ENCODE results near the gene VSTM2L.

Gene VSTM2L

GRCh38 chr20:37896932-37897548, 5.9 kb upstream of the VSTM2L start:
- DNase-seq (ENCODE audit: low read depth, low spot score) = no peak
- no peak overlapping the region for H3K4me3 ChIP-seq (ENCODE audit: low read length)

DNA sequence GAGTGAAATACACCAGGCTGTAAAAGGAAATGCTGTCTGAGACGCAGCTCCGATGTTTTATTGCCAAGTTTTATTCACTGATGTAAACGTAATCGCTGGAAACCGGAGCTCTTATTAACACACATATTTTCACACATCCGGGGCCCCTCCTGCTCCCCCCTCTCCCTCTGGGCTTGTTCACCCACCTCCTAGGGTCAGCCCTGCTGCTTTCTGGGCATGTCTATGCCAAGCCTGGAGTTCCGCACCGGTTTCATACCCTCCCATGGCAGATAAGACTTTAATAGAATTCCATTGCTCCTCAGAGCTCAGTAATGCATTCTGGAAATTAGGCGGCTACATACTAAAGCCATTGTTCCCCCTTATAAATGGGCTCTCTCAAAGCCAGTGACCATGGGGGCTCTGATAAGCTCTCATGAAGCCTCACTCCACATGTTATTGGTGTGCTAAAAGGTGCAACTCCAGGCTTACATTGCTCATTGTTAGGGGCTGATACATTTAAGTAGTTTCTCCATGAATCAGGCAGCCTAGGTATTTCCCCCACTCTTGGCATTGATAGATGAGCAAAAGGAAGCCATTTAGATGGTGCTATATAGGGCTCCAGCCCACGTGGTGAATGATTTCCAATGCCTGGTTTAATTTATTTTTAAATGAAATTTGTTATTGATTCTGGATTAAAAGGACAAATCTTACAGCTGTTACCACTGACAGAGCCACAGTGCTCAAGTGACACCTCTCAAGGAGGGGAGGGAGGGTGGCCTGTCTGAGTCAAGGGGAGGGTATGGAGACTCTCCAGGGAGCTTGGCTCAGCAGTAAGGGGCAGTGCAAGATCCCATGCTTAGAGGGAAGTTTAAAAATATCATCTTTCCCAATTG, 4.5 kb upstream of the VSTM2L start:
- no peak for DNase-seq (ENCODE audit: low read depth, low spot score)
- no peak overlapping the region for H3K4me3 ChIP-seq (ENCODE audit: low read length)

GRCh38 chr20:37899105-37900045, 3.6 kb upstream of the VSTM2L start:
- no peak for DNase-seq (ENCODE audit: low read depth, low spot score)
- no peak overlapping the region for H3K4me3 ChIP-seq (ENCODE audit: low read length)

DNA sequence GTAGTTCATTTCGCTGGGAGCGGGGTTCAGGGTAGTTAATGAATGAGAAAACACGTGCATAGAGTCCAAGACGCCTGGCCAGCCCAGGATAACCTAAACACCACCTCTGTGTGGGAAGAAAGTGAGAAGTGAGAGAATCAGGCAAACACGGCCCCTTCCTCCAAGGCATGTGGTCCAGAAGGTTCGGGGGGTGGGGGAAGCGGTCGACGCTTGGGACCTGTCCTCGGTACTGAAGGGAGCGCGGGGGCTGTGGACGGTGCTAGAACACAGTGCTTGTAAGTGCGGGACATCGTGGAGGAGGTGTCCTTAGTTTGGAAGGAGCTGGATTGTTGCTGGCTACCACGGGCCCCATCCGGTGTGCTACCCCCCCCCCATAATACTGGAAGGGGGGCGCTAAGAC, 1.7 kb upstream of the VSTM2L start:
- H3K4me3 ChIP-seq (ENCODE audit: low read length) = no peak overlapping the region
- no peak for DNase-seq (ENCODE audit: low read depth, low spot score)

DNA sequence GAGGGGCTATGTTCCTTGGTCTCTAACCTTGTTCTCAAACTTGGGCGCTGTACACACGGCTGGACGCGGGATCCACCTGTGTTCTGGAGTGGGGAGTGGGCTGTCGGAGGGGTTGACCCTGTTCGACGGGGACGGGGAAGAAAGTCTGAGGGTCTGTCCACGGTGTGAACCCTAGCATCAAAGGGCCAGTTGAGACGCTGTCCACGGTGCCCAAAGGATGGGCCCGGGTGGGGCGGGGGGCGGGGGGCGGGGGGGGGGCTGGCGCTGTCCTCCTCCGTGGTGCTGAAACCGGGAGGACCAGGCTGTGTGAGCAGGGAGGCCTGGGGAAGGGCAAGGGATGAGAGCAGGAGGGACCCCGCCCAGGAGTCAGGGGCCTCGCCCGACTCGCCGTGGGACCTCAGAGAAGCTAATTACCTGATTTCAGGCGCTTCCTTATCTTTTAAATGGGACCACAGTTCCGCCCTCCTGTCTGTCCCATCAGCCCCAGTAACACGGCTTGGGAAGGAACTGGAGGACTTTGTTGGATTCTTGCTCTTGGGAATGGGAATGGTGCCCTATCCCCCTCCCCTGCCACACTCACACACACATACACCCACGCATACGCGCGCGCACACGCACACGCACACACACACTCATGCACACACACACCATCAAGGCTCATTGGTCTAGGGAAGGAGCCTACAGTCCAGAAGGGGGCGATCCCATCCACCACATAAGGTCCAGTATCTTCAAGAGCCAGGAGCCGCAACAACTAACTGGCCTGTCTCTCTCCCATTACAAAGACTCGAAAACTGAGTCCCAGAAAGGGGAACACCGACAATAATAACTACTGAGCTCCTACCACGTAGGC, 1.0 kb upstream of the VSTM2L start:
- no peak for DNase-seq (ENCODE audit: low read depth, low spot score)
- H3K4me3 ChIP-seq (ENCODE audit: low read length) = no peak overlapping the region

DNA sequence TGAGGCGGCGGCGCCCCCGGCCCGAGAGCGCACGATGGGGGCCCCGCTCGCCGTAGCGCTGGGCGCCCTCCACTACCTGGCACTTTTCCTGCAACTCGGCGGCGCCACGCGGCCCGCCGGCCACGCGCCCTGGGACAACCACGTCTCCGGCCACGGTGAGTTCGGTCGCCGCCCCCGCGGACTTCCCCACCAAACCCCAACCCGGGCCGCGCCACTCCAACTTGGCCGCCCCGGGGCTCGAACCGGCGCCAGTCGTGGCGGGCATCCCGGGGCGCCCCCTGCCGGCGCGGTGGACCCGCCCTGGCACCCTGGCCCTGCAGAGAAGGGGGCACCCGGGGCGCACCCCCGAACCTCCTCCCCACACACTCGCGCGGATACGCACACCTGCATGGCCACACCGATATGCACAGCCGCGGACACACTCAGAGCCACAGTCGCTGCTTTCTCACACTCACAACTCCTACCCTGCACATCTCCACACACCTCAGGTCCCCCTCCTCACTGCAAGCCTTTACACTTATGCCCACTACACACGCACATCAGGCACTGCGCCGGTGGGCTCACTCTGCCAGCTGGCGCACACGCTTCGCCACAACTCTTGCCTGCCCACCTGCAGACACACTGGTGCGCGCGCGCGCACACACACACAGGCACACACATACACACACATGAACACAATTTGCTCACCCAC, 535 bp downstream of the VSTM2L start:
- no peak for DNase-seq (ENCODE audit: low read depth, low spot score)
- H3K4me3 ChIP-seq (ENCODE audit: low read length) = no peak overlapping the region

GRCh38 chr20:37904008-37904642, 1.2 kb downstream of the VSTM2L start:
- DNase-seq (ENCODE audit: low read depth, low spot score) = no peak
- no peak overlapping the region for H3K4me3 ChIP-seq (ENCODE audit: low read length)

DNA sequence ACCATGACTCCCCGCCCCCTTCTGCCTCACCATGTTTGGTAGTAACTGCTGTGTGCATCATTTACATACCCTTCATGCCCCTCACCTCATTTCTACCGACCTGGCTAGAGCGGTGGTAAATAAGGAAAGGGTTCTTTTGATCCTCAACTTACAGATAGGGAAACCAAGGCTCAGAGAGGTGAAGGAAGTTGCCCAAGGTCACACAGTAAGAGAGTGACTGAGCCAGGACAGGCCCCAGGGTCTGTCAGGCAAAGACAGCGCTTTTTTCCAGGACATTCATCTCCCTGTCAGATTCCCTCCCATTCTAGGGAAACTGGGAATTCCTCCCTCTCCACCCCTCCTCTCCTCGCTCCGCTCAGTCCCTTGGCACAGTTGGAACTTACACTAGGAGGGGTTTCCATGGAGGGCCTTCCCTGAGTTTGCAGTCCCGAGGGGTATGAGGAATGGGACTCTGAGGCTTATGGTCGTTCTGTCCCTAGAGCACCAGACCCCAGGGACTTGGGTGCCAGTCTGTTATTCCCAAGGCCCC, 2.0 kb downstream of the VSTM2L start:
- no peak overlapping the region for H3K4me3 ChIP-seq (ENCODE audit: low read length)
- no peak for DNase-seq (ENCODE audit: low read depth, low spot score)

- no peak overlapping the region for H3K4me3 ChIP-seq (ENCODE audit: low read length)
- DNase-seq (ENCODE audit: low read depth, low spot score) = no peak
These were observed 3.0 kb downstream of the VSTM2L start for GRCh38 chr20:37905671-37906613.

DNA sequence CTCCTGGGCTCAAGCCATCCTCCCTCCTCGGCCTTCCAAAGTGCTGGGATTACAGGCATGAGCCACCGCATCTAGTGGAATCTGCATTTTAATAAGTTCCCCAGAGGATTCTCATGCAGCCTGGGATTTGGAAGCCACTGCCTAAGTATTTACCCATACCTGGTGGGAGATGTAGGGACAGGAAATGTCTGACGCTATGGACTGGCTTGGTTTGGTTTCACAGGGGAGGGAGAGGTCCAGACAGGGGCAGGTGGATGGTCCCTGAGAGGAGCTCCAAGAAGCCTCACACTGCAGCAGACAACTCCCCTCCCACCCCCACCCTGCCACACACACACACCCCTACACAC, 4.4 kb downstream of the VSTM2L start:
- DNase-seq (ENCODE audit: low read depth, low spot score) = no peak

GRCh38 chr20:37907677-37908401, 4.9 kb downstream of the VSTM2L start:
- no peak for DNase-seq (ENCODE audit: low read depth, low spot score)
- H3K4me3 ChIP-seq (ENCODE audit: low read length) = no peak overlapping the region

More for the DNA sequence above, 4.4 kb downstream of the VSTM2L start:
- no peak overlapping the region for H3K4me3 ChIP-seq (ENCODE audit: low read length)

DNA sequence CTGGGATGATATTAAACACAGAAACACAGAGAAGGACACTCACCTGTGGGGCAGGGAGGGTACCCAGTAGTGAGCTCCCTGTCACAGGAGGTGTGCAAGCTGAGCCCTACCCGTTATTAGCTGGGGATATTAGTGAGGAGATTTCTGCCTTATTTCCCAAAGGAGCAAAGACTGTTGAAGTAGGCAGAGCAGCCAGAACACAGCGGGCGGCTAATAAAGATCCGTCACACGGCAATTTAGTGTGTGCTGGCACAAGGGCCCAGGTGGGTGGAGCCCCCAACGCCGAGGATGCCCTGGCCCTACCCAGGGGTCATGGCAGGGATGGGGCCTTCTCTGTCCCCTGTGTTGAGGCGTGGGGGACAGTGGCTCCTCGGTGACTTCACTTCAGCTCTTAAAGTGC, 8.3 kb downstream of the VSTM2L start:
- DNase-seq (ENCODE audit: low read depth, low spot score) = no peak
- no peak overlapping the region for H3K4me3 ChIP-seq (ENCODE audit: low read length)

- H3K4me3 ChIP-seq (ENCODE audit: low read length) = no peak overlapping the region
- no peak for DNase-seq (ENCODE audit: low read depth, low spot score)
These were observed 8.9 kb downstream of the VSTM2L start for GRCh38 chr20:37911838-37912281.

- DNase-seq (ENCODE audit: low read depth, low spot score) = no peak
- no peak overlapping the region for H3K4me3 ChIP-seq (ENCODE audit: low read length)
These were observed 9.9 kb downstream of the VSTM2L start for GRCh38 chr20:37912874-37913273.

GRCh38 chr20:37913567-37914366, 10.8 kb downstream of the VSTM2L start:
- DNase-seq (ENCODE audit: low read depth, low spot score) = no peak
- H3K4me3 ChIP-seq (ENCODE audit: low read length) = no peak overlapping the region

All from Jurkat, Clone E6-1 (cell line).